ENCODE data around the gene PIM1.

PIM1 gene

DNA sequence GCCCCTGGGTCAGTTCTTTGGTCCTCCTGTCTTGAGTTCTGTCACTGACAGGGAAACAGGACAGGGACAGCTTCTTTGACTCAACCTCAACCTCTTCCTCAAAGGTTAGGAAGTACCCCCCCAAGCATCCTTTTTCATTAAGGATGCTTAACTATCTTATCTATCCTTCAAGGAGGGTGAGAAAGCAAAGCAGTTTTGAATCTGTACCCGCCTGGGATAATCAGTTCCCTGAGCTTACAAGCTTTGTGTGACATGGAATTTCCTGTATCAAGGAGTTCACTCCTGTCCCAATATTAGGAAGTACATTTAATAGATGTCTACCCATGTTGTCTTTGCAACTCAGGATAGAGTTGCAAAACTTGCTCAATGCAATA is 31.1 kb upstream of the PIM1 start:
- TF ChIP-seq, protein P1, sequence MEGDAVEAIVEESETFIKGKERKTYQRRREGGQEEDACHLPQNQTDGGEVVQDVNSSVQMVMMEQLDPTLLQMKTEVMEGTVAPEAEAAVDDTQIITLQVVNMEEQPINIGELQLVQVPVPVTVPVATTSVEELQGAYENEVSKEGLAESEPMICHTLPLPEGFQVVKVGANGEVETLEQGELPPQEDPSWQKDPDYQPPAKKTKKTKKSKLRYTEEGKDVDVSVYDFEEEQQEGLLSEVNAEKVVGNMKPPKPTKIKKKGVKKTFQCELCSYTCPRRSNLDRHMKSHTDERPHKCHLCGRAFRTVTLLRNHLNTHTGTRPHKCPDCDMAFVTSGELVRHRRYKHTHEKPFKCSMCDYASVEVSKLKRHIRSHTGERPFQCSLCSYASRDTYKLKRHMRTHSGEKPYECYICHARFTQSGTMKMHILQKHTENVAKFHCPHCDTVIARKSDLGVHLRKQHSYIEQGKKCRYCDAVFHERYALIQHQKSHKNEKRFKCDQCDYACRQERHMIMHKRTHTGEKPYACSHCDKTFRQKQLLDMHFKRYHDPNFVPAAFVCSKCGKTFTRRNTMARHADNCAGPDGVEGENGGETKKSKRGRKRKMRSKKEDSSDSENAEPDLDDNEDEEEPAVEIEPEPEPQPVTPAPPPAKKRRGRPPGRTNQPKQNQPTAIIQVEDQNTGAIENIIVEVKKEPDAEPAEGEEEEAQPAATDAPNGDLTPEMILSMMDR (IDR thresholded peaks at IDR 0.05; ENCODE audit: control extremely low read depth, extremely low read depth, low read depth, missing control alignments) = no peak
- ChIA-PET POLR2A (no interaction called here), CTCF (interaction anchor here (1.2 to 1.5 kb wide), 2 partner anchors 11 to 109 kb away, joined by 3 to 5 read pairs; no protein-coding TSS in a partner anchor)
- no peak for DNase-seq (ENCODE audit: extremely low spot score)

GRCh38 chr6:37139230-37139962 is 30.6 kb upstream of the PIM1 start:
- TF ChIP-seq, protein P1 (IDR thresholded peaks at IDR 0.05; ENCODE audit: control extremely low read depth, extremely low read depth, low read depth, missing control alignments) = no peak
- POLR2A ChIA-PET = no interaction called here
- CTCF ChIA-PET = interaction anchor here (1.2 to 1.5 kb wide), 3 partner anchors 11 to 110 kb away, joined by 3 to 5 read pairs (median 3); no protein-coding TSS in a partner anchor
- no peak for DNase-seq (ENCODE audit: extremely low spot score)

GRCh38 chr6:37140145-37140544 is 29.8 kb upstream of the PIM1 start:
- TF ChIP-seq, protein P1 (IDR thresholded peaks at IDR 0.05; ENCODE audit: control extremely low read depth, extremely low read depth, low read depth, missing control alignments) = no peak
- CTCF ChIA-PET = interaction anchor here (1.2 to 1.4 kb wide), 2 partner anchors 12 to 88 kb away, joined by 3 to 5 read pairs; no protein-coding TSS in a partner anchor

DNA sequence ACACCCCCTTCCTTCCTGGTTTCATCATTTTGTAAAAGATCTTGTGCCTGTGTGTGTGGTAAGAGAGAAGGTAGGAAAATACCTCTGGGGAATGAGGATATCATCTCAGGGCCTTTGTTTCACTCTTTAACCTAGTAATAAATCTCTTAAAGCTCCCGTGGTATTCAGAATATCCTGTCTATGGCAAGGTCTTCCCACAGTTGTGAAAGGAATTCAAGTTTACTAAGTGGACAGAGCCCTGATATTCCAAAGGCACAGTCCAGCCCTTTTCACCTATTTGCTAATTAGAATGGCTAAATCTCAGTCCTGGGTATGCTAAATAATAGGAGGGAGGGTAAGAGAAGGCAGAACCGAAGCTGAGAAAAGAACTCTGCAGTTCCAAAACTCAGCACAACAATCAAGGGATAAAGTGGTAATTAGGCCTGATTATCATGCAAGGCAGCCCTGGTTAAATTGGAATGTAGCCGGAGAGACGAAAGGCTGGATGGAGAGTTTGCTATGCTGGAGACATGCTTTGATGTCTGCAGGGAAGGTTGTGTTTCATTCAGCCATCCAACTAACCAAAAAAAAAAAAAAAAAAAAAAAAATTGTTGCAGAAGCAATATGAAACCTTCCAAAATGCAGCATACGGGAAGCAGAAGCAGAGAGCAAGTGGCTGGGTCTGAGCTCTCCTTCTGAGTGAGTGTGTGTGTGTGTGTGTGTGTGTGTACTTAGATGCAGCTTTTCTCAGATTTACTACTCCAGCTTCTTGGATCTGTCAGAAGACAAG is 28.5 kb upstream of the PIM1 start:
- ChIA-PET POLR2A (interaction anchor here (0.6 kb wide), 1 partner anchor 36 kb away, joined by 3 read pairs; no protein-coding TSS in a partner anchor), CTCF (interaction anchor here (1.1 to 3.1 kb wide), 6 partner anchors 9 to 79 kb away, joined by 3 to 14 read pairs (median 4); no protein-coding TSS in a partner anchor)
- no peak for DNase-seq (ENCODE audit: extremely low spot score)
- TF ChIP-seq, protein P1 (IDR thresholded peaks at IDR 0.05; ENCODE audit: control extremely low read depth, extremely low read depth, low read depth, missing control alignments) = no peak

More at GRCh38 chr6:37140145-37140544, 29.8 kb upstream of the PIM1 start:
- no peak for DNase-seq (ENCODE audit: extremely low spot score)
- POLR2A ChIA-PET = no interaction called here

DNA sequence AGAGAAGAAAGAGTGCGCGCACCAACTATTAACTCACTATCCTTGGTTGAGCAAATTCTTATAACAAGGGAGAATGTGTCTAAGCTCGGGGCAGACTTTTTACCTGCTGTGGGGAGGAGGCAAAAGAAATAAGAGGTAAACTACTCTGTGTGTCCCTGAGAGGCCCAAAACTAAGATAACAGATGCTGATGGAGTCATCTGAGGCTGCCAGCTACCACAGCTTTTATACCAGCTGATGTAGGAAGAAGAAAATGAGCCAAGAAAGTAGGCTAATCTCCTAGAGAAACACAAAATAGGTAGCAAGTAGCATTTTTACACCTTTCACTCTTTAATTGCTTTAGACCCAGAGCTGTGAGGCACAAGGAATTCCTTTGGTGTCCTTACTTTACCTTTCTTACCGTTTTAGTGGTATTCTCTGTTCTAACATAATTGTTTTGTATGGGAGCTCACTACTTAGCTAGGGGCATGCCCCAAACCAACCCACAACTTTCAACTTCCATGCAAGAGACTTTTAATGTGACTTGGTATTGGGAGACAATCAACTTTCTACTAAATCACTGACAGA is 27.8 kb upstream of the PIM1 start:
- ChIA-PET POLR2A (interaction anchor here (0.6 to 0.9 kb wide), 2 partner anchors 11 to 37 kb away, joined by 3 read pairs; no protein-coding TSS in a partner anchor), CTCF (interaction anchor here (1.1 to 3.1 kb wide), 6 partner anchors 8 to 78 kb away, joined by 3 to 14 read pairs (median 4); no protein-coding TSS in a partner anchor)
- no peak for DNase-seq (ENCODE audit: extremely low spot score)

More for the DNA sequence above, 27.8 kb upstream of the PIM1 start:
- TF ChIP-seq, protein P1 (IDR thresholded peaks at IDR 0.05; ENCODE audit: control extremely low read depth, extremely low read depth, low read depth, missing control alignments) = no peak

Data from GM10248 (cell line).